Glutamatergic neuron (in vitro differentiated cells): ENCODE measurements around the gene TRAT1. TPM values are rescaled to one million over a fixed set of nuclear protein-coding genes. Genes with fewer than 3 reads are reported as not detected.

Experiments used
- DNase-seq: peaks from one replicate; pipeline ENCODE4 v3.0.0; 2022
- H3K27ac Mint-ChIP-seq: one replicate; pipeline ENCODE4 v1.8.0; 2020; ENCODE audit warnings: mild to moderate bottlenecking, mixed read lengths, inconsistent platforms; ENCODE audit not compliant: unreplicated experiment
- H3K27me3 Mint-ChIP-seq: one replicate; pipeline ENCODE4 v1.8.0; 2020; ENCODE audit warnings: mild to moderate bottlenecking, moderate library complexity, mixed read lengths, inconsistent platforms; ENCODE audit not compliant: unreplicated experiment
- H3K36me3 Mint-ChIP-seq: one replicate; pipeline ENCODE4 v1.8.0; 2020; ENCODE audit warnings: mild to moderate bottlenecking, mixed read lengths, inconsistent platforms; ENCODE audit not compliant: unreplicated experiment
- H3K4me1 Mint-ChIP-seq: one replicate; pipeline ENCODE4 v1.8.0; 2020; ENCODE audit warnings: mild to moderate bottlenecking, low read depth, mixed read lengths, inconsistent platforms; ENCODE audit not compliant: unreplicated experiment
- H3K4me3 Mint-ChIP-seq: one replicate; pipeline ENCODE4 v1.8.0; 2020; ENCODE audit warnings: mild to moderate bottlenecking, mixed read lengths, inconsistent platforms; ENCODE audit not compliant: unreplicated experiment
- H3K9me3 Mint-ChIP-seq: one replicate; pipeline ENCODE4 v1.8.0; 2020; ENCODE audit warnings: mild to moderate bottlenecking, moderate library complexity, mixed read lengths, inconsistent platforms; ENCODE audit not compliant: unreplicated experiment
- long read RNA-seq: library from polyadenylated mRNA; unstranded; transcript quantifications from one replicate; pipeline ENCODE4 v2.0.0, GENCODE V29; 2020; ENCODE audit not compliant: unreplicated experiment
- total RNA-seq: library from RNA; stranded (reverse); fragmentation: NEBNext Ultra II Directional; extraction: Animal tissue kit (Norgen Biotek cat#: 25700); gene quantifications from one replicate; pipeline ENCODE4 v1.2.1, GENCODE V29; 2021; ENCODE audit not compliant: unreplicated experiment
- TF ChIP-seq, protein P1 (sequence below): fragments of 200-600 bp; sonication (generic); IDR thresholded peaks from one replicate; pipeline ENCODE4 v1.5.0; 2021; ENCODE audit not compliant: partially characterized antibody, unreplicated experiment

The TRAT1 gene, protein sequence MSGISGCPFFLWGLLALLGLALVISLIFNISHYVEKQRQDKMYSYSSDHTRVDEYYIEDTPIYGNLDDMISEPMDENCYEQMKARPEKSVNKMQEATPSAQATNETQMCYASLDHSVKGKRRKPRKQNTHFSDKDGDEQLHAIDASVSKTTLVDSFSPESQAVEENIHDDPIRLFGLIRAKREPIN
- not detected for total RNA-seq
- long read RNA-seq = 0 reads

GRCh38 chr3:108822123-108822897 lies at the start of gene TRAT1:
TSS of gene TRAT1 (plus strand) at chr3:108822786. CDS start at chr3:108822928, 142 bp downstream.
- H3K4me1 Mint-ChIP-seq = no peaks in the 10 kb centered on the region
- H3K9me3 Mint-ChIP-seq = no peaks in the 10 kb centered on the region
- TF ChIP-seq, protein P1, sequence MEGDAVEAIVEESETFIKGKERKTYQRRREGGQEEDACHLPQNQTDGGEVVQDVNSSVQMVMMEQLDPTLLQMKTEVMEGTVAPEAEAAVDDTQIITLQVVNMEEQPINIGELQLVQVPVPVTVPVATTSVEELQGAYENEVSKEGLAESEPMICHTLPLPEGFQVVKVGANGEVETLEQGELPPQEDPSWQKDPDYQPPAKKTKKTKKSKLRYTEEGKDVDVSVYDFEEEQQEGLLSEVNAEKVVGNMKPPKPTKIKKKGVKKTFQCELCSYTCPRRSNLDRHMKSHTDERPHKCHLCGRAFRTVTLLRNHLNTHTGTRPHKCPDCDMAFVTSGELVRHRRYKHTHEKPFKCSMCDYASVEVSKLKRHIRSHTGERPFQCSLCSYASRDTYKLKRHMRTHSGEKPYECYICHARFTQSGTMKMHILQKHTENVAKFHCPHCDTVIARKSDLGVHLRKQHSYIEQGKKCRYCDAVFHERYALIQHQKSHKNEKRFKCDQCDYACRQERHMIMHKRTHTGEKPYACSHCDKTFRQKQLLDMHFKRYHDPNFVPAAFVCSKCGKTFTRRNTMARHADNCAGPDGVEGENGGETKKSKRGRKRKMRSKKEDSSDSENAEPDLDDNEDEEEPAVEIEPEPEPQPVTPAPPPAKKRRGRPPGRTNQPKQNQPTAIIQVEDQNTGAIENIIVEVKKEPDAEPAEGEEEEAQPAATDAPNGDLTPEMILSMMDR = no peak
- no peak within 1 kb of the TSS for H3K4me3 Mint-ChIP-seq
- no peaks in the 10 kb centered on the region for H3K27me3 Mint-ChIP-seq
- no peaks in the 10 kb centered on the region for H3K36me3 Mint-ChIP-seq
- DNase-seq = no peak
- H3K27ac Mint-ChIP-seq = no peak within 1 kb of the TSS

DNA sequence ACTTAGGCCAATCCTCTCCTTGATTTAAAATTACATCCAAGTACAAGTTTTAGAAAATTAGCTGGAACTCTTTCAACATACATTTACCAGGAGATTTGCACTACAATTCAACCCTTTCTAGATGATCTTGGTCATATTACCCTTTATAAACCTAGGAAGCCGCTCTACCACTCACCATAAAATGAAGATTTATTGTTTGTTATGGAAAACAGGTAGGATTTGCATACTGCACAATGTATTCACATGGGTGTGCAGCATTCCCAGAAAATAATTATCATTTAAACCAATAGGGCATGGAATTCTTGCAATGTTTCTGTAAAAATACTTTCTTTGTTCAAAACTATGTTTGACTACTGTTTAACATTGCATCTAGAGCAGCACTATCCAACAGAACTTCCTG lies 46.9 kb upstream of the TRAT1 start:
- DNase-seq = no peak
- no peak overlapping the region for H3K4me3 Mint-ChIP-seq

DNA sequence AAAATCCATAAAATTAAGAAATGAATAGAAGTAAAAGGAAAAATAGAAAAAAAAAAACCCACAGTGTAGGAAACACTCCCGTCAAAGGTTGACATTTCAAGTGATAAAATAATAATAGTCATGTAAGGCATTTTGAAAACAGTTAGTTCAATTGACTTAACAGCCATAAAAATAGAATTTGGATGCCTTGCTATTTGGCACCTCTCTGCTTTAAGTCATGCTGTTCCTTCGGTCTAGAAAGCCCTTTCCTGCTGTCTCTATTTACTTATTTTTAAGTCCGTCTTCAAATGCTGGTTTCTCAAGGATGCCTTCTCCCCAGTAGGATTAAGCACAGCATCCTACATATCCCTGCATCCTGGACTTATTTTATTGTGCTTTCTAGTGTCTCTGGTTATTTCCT lies 43.1 kb upstream of the TRAT1 start:
- TF ChIP-seq, protein P1 = no peak

More for the DNA sequence above, 46.9 kb upstream of the TRAT1 start:
- no peaks in the 10 kb centered on the region for H3K36me3 Mint-ChIP-seq
- TF ChIP-seq, protein P1 = no peak
- H3K4me1 Mint-ChIP-seq = no peaks in the 10 kb centered on the region
- H3K9me3 Mint-ChIP-seq = no peaks in the 10 kb centered on the region
- no peaks in the 10 kb centered on the region for H3K27me3 Mint-ChIP-seq
- H3K27ac Mint-ChIP-seq = no peak overlapping the region

DNA sequence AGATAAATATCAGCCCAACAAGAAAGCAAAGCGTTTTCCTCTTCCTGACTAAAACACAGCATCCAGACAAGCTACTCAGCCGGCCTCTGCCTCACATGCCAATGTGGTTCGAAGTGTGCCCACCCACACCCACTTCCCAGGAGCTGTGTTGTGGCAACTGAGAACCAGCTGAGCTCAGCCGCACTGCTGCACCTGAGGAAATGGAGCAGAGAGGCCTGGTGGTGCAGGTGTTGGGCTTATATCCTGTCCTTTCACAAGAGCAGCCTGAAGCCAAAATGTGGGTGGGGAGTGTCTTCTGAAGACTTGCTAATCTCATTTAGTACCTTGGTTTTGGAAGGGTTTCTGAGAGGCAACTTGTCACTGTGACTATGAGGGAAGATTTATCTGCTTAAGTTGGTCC lies 42.4 kb upstream of the TRAT1 start:
- H3K9me3 Mint-ChIP-seq = peaks cover 2% of the 10 kb centered on the region
- H3K27ac Mint-ChIP-seq = no peak overlapping the region
- peaks cover 2% of the 10 kb centered on the region for H3K27me3 Mint-ChIP-seq
- TF ChIP-seq, protein P1 = no peak
- H3K4me3 Mint-ChIP-seq = no peak overlapping the region
- no peak for DNase-seq
- no peaks in the 10 kb centered on the region for H3K36me3 Mint-ChIP-seq
- no peaks in the 10 kb centered on the region for H3K4me1 Mint-ChIP-seq

More for the DNA sequence above, 43.1 kb upstream of the TRAT1 start:
- no peaks in the 10 kb centered on the region for H3K36me3 Mint-ChIP-seq
- DNase-seq = no peak
- H3K27me3 Mint-ChIP-seq = peaks cover 2% of the 10 kb centered on the region
- no peaks in the 10 kb centered on the region for H3K4me1 Mint-ChIP-seq
- no peak overlapping the region for H3K4me3 Mint-ChIP-seq
- H3K27ac Mint-ChIP-seq = no peak overlapping the region
- peaks cover 2% of the 10 kb centered on the region for H3K9me3 Mint-ChIP-seq

DNA sequence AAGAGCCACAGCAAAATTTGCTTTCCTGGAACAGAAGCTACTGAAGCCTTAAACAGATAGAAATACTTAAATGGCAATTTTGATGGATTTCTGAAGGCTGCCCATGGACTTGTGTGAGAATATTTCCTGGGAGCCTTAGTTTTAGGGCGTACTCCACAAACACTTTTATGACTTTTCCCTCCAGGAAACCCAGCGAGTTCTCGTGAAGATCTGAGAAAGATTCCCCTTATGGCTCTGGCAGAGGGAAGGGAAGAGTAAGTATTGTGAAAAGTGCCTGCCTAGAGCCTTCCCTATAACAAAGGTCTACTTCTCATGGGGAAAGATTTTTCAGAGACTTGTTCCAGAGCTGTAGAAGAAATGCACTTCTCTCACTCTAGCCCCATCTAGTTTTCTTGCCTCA lies 31.1 kb upstream of the TRAT1 start:
- Mint-ChIP-seq H3K4me3 (no peak overlapping the region), H3K27ac (no peak overlapping the region), H3K27me3 (no peaks in the 10 kb centered on the region), H3K36me3 (no peaks in the 10 kb centered on the region), H3K9me3 (no peaks in the 10 kb centered on the region), H3K4me1 (no peaks in the 10 kb centered on the region)
- no peak for DNase-seq
- TF ChIP-seq, protein P1 = no peak
